RWPE1 (cell line): ENCODE results near the gene SLC1A1.

Experiments
- CTCF ChIA-PET: fragments of 350-600 bp; sonication (Branson Sonifier 250); formaldehyde crosslinking; extraction: SDS; loops from one replicate; lab custom pipeline; 2021; lab: Yijun Ruan, JAX
- POLR2A ChIA-PET: fragments of 400-600 bp; formaldehyde crosslinking; extraction: SDS; loops from one replicate; lab custom pipeline; 2020; ENCODE audit warnings: antibody characterized with exemption; ENCODE audit not compliant: low non-redundant PET; lab: Yijun Ruan, JAX
- DNase-seq: peaks from one replicate; pipeline ENCODE4 v3.0.0; 2012; ENCODE audit warnings: low spot score
- H3K27ac ChIP-seq: fragments of 450-650 bp; 2 replicates; pipeline ENCODE4 v1.5.1; 2017
- TF ChIP-seq, protein P1 (sequence below): fragments of 450-650 bp; conservative IDR thresholded peaks from 2 replicates; pipeline ENCODE4 v1.5.1; 2017; ENCODE audit warnings: low read depth, mild to moderate bottlenecking

The SLC1A1 gene

DNA sequence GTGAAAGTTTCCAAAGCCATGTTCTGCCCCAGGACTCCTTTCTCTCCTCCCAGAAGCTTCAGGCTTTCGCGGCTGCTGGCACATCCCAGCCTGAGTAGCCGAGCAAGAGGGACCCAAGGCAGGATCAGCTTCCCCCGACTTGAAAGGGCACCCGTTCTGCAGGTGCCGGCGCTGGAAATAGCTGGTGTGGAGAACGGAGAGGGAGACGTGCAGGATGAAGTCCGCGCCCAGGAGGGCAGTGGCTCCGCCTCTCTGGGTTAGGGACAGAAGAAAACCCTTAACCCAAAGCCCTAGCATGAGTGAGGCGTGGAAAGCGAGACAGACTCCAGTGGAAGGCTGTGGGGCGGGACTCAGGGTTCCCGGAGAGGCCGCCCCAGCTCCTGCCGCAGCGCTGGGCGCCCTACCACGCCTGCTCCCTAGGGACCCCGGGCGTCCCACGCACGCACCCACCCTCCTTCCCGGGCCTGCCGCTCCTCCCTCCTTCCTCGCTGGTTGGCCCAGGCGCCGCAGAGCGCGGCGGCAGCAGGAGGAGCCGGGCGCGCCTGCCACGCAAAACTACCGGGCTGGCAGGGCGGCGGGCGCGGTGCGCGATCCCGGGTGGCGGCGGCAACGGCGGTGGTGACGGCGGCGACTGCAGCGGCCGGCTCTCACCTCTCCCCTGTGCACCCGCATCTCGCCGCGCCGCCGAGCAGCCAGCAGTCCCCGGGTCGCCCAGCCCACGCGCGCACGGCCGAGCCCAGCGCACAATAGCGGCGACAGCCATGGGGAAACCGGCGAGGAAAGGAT is at the start of gene SLC1A1:
TSS of gene SLC1A1 (plus strand) at position 550 of the 786 bp plus-strand sequence. CDS start at position 762, 212 bp downstream.
- TF ChIP-seq, protein P1, sequence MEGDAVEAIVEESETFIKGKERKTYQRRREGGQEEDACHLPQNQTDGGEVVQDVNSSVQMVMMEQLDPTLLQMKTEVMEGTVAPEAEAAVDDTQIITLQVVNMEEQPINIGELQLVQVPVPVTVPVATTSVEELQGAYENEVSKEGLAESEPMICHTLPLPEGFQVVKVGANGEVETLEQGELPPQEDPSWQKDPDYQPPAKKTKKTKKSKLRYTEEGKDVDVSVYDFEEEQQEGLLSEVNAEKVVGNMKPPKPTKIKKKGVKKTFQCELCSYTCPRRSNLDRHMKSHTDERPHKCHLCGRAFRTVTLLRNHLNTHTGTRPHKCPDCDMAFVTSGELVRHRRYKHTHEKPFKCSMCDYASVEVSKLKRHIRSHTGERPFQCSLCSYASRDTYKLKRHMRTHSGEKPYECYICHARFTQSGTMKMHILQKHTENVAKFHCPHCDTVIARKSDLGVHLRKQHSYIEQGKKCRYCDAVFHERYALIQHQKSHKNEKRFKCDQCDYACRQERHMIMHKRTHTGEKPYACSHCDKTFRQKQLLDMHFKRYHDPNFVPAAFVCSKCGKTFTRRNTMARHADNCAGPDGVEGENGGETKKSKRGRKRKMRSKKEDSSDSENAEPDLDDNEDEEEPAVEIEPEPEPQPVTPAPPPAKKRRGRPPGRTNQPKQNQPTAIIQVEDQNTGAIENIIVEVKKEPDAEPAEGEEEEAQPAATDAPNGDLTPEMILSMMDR = no peak
- DNase-seq = no peak
- CTCF ChIA-PET = interaction anchor here (0.6 kb wide), 1 partner anchor 10 kb away, joined by 3 read pairs; no protein-coding TSS in a partner anchor
- no peak within 1 kb of the TSS for H3K27ac ChIP-seq
- POLR2A ChIA-PET = no interaction called here

DNA sequence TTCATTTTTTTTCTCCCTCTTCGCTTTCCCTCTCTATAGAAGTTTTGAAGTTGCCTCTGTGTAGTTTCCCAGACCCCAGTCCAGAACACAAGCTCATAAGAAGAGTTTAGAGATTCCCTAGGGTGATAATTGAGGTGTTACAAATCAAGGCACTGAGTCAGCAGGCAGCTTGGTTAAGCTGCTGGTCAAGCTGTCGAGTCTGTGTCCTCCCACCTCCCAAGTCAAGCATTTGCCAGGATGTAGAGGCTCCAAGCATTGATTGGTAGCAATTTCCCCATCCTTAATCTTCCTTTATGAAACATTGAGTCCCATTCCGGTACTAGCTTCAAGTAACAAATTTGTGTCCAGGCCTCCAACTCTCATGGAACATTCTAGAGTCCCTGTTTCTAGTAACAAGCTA is 47.5 kb upstream of the SLC1A1 start:
- no peak for DNase-seq
- ChIA-PET POLR2A (no interaction called here), CTCF (no interaction called here)
- no peak overlapping the region for H3K27ac ChIP-seq
- TF ChIP-seq, protein P1 = no peak

DNA sequence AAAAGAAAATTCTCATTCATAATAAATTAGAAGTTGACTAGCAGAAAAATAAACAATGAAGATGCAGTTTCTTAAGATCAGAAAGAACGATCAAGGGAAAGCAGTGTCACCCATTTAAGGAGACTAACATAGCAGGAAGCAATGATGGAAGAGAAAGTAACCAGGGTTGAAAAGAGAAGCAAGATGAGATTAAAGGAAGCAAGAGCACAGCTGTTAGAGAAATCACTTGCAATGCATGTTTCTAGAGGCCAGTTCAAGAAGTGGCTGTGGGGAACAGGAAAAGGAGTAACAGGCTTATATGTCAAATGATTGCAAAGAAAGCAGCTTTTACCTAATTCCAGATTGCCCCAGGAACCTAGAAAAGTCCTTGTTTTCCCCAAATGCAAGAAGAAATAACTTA is 46.8 kb upstream of the SLC1A1 start:
- TF ChIP-seq, protein P1 = no peak
- POLR2A ChIA-PET = no interaction called here
- no peak for DNase-seq
- CTCF ChIA-PET = no interaction called here
- no peak overlapping the region for H3K27ac ChIP-seq

DNA sequence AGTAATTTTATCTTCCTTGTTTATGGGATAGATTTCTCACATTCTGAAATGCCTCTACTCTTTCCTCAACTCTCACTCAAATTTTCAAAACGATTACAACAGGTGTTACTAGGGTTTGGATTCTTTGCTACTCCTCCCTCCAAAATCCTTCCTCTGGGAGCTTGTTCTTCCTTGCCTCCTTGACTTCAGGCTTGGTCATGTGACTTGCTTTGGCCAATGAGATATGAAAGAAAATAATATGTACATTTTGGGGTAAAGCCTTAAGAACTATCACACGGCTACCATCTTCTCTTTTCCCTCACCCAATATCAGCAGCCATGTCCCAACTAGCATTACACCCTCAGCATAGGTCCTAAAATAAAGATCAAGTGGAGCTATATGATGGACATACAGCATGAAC is 28.8 kb upstream of the SLC1A1 start:
- POLR2A ChIA-PET = no interaction called here
- no peak for DNase-seq
- no peak overlapping the region for H3K27ac ChIP-seq
- CTCF ChIA-PET = no interaction called here
- TF ChIP-seq, protein P1 = no peak

DNA sequence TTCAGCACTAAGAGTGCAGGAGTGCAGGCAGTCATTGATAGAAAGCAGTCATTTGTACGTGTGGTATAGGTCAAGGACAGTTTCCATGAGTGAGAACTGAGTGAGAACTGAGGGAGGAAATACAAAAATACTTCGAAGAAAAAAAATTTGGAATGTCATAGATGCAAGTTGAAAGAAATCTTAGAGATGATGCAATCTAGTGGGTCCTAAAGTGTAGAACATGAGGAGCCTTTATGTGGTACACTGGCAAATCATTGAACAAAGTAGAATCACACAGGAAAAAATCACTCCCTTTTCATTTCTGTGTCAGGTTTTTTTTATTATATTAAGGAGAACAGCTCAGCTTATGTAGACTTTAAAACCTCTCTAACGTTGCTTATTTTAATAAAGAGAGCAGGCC is 26.4 kb upstream of the SLC1A1 start:
- H3K27ac ChIP-seq = no peak overlapping the region
- no peak for DNase-seq
- POLR2A ChIA-PET = no interaction called here
- CTCF ChIA-PET = no interaction called here
- TF ChIP-seq, protein P1 = no peak

DNA sequence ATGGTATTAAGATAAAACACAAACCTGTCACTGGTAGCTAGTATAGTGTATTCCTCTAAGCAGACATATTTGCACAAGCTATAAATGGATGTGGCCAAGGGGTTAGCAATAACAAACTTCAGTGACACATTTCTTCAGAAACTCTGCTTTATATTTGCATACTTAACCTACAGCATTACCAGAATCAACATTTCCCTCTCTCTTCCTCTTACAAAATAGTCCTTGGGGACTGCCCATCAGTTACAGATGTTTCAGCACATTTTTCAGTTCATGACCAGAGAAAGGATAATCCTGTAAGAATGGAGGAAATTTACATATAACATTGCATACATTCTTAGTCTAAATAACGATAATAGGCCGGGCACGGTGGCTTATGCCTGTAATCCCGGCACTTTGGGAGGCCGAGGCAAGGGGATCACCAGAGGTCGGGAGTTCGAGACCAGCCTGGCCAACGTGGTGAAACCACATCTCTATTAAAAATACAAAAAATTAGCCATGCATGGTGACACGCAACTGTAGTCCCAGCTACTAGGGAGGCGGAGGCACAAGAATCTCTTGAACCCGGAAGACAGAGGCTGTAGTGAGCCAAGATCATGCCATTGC is 25.3 kb upstream of the SLC1A1 start:
- no peak for DNase-seq
- POLR2A ChIA-PET = no interaction called here
- no peak overlapping the region for H3K27ac ChIP-seq
- TF ChIP-seq, protein P1 = no peak
- CTCF ChIA-PET = no interaction called here
